Measurements from ENCODE around the gene PNKD.

Gene PNKD

DNA sequence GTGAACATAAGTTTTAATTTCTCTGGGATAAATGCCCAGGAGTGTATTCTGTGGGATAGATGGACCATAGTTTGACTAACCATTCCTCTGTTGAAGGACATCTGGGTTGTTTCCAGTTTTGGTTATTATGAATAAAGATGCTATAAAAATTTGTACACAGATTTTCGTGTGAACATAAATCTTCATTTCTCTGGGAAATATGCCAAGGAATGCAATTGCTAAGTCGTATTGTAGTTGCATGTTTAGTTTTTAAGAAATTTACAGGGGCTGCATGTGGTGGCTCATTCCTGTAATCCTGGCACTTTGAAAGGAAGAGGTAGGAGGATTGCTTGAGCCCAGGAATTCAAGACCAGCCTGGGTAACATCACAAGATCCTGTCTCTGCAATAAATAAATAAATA, 104.9 kb downstream of the PNKD start:
- DNase-seq (ENCODE audit: low spot score): no peak

GRCh38 chr2:218378053-218378452, 107.7 kb downstream of the PNKD start:
- no peak for DNase-seq (ENCODE audit: low spot score)

GRCh38 chr2:218381916-218382366, 111.6 kb downstream of the PNKD start, which contains the start of gene SLC11A1:
TSS of gene SLC11A1 (plus strand) at chr2:218382273. CDS start at chr2:218382369, 96 bp downstream.
- DNase-seq (ENCODE audit: low spot score): no peak

DNA sequence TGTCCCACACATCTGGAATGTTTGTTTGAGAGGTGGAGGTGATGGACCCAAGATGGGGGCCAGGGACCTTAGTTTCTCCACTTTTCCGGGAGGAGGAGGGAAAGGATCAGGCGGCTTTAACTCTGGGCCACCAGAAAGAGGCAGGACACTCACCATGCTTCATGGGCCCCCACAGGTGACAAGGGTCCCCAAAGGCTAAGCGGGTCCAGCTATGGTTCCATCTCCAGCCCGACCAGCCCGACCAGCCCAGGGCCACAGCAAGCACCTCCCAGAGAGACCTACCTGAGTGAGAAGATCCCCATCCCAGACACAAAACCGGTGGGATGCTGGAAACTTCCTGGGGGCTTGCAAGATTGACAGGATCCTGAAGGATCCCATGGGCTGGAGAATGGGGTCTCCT, 112.5 kb downstream of the PNKD start:
- DNase-seq (ENCODE audit: low spot score): no peak

GRCh38 chr2:218383892-218384519, 113.7 kb downstream of the PNKD start:
- no peak for DNase-seq (ENCODE audit: low spot score)

- no peak for DNase-seq (ENCODE audit: low spot score)
Measured at GRCh38 chr2:218384975-218385374, 114.7 kb downstream of the PNKD start.

GRCh38 chr2:218386505-218387368, 116.4 kb downstream of the PNKD start:
- no peak for DNase-seq (ENCODE audit: low spot score)

DNA sequence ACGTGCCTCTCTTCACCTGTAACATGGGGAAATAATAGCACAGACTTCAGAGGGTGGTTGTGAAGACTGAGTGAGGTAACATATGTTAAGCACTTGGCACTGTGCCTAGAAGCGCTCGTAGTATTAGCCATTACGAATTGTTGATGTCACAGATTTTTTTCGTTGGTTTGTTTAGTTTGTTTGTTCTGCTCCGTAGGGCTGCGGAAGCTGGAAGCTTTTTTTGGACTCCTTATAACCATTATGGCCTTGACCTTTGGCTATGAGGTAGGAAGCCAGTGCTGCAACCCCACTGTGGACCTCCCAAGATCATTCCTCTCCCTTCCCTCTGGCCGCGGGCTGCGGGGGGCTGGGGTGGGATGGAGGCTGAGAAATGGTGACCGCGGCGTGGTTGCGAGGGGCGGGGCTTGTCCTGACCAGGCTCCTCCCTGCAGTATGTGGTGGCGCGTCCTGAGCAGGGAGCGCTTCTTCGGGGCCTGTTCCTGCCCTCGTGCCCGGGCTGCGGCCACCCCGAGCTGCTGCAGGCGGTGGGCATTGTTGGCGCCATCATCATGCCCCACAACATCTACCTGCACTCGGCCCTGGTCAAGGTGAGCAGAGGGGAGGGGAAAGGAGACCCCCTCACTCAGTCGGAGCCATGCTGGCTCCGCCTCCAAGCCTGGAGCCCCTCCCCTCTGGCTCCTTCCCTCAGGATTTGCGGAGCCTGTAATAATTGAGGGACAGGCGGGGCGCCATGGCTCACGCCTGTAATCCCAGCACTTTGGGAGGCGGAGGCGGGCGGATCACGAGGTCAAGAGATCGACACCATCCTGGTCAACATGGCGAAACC, 117.3 kb downstream of the PNKD start:
- DNase-seq (ENCODE audit: low spot score): no peak

GRCh38 chr2:218389333-218390150, 119.2 kb downstream of the PNKD start:
- DNase-seq (ENCODE audit: low spot score): no peak

DNA sequence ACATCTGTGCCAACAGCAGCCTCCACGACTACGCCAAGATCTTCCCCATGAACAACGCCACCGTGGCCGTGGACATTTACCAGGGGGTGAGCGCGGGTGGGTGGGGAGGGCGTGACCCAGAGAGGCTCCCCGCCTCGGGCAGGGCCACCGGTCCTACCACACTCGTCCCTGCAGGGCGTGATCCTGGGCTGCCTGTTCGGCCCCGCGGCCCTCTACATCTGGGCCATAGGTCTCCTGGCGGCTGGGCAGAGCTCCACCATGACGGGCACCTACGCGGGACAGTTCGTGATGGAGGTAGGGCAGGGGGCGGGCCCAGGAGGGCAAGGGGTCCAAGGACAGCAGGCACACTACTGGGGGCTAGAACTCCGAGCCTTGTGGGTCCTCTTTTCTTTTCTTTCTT, 120.9 kb downstream of the PNKD start:
- DNase-seq (ENCODE audit: low spot score): no peak

GRCh38 chr2:218392459-218392858, 122.1 kb downstream of the PNKD start:
- DNase-seq (ENCODE audit: low spot score): no peak

- DNase-seq (ENCODE audit: low spot score): no peak
Measured at GRCh38 chr2:218392891-218393462, 122.7 kb downstream of the PNKD start.

GRCh38 chr2:218393750-218394290, 123.5 kb downstream of the PNKD start:
- DNase-seq (ENCODE audit: low spot score): no peak

GRCh38 chr2:218394298-218395089, 124.2 kb downstream of the PNKD start:
- no peak for DNase-seq (ENCODE audit: low spot score)

DNA sequence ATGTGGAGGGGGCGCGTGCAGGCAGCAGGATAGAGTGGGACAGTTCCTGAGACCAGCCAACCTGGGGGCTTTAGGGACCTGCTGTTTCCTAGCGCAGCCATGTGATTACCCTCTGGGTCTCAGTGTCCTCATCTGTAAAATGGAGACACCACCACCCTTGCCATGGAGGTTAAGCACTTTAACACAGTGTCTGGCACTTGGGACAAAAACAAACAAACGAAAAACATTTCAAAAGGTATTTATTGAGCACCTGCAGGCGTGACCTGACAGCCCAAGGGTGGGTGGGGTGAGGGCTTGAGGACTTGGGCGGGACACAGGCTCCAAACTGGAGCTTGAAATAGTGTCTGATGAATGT, 124.7 kb downstream of the PNKD start:
- DNase-seq (ENCODE audit: low spot score): no peak

DNA sequence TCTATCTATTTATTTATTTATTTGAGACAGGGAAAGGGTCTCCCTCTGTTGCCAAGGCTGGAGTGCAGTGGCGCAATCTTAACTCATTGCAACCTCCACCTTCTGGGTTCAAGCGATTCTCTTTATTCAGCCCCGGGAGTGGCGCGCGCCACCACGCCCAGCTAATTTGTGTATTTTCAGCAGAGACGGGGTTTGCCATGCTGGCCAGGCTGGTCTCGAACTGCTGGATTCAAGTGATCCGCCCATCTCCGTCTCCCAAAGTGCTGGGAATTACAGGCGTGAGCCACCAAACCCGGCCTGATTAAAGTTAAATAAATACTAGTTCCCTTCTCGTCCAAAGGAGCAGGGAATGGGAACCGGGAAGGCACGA, 125.1 kb downstream of the PNKD start:
- no peak for DNase-seq (ENCODE audit: low spot score)

DNA sequence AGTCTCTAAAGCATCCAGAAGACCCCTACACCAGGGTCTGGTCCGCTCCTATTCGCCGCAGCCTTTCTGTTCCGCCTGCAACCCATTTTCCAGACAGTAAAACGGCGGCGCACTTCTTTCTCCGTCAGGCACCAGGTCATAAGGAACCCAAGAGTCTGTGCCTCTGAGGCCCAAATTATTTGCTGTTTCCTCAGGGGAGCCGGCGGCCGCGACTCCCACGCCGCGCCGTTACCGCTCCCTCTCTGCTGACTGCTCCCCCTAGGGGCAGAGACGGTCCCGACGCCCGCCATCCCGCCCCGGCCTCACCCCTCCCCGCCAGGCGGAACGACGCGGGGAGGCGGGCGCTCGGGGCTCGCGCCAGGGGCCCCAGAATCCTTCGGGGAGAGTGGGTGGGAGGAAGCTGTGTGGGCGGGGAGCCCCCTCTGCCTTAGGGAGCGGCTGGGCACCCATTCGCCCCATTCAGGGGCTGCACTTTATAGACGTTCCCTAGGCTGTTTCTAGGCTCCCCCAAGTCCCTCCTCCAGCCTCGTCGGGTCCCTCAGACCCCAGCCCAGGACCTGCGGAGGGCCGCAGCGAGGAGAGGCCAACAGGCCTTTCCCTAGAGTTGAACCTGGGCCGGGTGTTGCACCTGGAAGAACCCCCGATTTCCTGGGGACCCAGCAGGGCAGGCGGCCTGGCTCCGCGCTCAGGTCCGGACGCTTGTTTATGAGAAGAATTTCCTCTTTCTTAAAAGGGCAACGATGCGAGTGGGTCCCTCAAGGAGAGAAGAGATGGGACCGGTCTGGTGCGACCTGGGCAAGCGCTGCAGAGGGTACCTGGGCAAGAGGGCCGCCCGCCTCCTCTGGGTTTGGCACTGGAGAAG, 125.7 kb downstream of the PNKD start:
- DNase-seq (ENCODE audit: low spot score): peak; percentile 98

All from putamen (tissue), 1 donor.